Amygdala (tissue), 56 donors: ENCODE data around the gene TCF12.

ENCODE experiments used
- DNase-seq, 56 donors: peaks; one replicate each; lab custom pipeline; 2025; lab: John Stamatoyannopoulos, UW

Gene TCF12

DNA sequence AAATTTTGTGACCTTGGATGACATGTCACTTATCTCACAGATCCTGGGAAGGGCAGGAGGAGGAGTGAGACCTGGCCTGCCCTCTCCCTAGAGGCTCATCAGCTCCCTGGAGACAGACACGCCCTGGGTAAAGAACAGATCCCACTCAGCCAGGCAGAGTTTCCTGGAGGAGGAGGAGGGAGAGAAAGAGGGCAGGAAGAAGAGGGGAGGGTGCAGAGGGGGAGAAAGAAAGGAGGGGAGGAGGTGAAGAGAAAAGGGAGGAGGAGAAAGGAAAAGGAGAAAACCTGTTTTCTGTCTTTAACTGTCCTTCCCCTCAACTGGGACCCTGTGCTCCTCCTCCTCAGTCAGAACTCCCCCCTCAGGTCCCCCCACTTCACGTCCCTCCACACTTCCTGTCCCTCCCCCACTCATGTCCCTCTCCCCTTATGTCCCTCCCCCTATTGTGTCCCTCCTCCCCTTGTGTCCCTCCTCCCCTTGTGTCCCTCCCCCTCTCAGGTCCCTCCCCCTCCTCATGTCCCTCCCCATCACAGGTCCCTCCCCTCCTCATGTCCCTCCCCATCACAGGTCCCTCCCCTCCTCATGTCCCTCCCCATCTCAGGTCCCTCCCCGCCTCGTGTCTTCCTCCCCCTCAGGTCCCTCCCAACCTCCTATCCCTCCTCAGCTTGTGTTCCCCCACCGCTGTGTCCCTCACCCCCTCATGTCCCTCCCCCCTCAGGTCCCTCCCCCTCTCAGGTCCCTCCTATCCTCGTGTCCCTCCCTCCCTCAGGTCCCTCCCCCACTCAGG lies 405.6 kb downstream of the TCF12 start:
- DNase-seq, result no peak

- no peak for DNase-seq
These were observed 406.1 kb downstream of the TCF12 start for GRCh38 chr15:57324590-57324890.

GRCh38 chr15:57324944-57325679 lies 406.7 kb downstream of the TCF12 start:
- no peak for DNase-seq

GRCh38 chr15:57326196-57326595 lies 407.8 kb downstream of the TCF12 start:
- no peak for DNase-seq

DNA sequence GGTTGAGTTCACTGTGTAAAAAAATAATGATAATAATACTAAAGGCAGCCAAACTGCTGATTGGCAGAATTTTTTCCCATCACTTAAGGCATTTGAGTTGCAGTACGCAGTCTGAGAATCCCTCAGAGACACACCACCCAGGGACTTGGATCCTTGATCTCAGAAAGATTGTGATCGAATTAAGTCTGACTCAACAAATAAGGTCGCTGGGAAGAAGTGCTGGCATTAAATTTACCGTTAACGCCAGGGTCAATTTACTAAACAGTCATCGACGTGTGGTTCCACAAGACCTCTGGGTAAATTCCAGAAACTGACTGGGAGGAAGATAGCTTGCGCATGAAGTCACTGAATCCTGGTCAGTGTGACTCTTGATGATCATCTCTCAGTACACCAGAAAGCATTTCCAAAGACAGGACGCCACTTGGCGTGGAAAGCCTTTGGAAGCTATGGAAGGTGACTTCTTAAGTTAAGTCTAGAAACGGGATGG lies 409.6 kb downstream of the TCF12 start:
- no peak for DNase-seq

DNA sequence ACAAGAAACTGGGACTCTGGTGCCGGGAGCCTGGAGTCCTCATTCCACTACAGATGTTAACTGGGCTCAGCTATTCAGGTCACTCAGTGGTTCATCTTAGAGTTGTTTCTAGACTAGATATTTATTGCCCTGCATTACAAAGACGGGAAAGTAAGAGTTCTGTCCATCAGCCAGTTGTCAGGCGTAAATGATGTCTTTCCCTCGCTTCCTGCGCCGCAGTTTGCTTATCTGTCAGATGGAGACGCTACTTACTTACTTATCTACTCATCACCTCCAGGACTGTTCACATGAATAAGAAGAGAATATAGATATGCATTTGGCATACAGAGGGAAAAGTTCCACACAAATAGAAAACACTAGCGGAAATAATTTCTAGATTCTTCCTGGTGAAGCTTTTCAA lies 410.0 kb downstream of the TCF12 start:
- DNase-seq, result no peak

- no peak for DNase-seq
These were observed 410.5 kb downstream of the TCF12 start for GRCh38 chr15:57328897-57329296.

GRCh38 chr15:57329582-57330367 lies 411.3 kb downstream of the TCF12 start:
- no peak for DNase-seq

- no peak for DNase-seq
These were observed 412.3 kb downstream of the TCF12 start for GRCh38 chr15:57330619-57331340.

DNA sequence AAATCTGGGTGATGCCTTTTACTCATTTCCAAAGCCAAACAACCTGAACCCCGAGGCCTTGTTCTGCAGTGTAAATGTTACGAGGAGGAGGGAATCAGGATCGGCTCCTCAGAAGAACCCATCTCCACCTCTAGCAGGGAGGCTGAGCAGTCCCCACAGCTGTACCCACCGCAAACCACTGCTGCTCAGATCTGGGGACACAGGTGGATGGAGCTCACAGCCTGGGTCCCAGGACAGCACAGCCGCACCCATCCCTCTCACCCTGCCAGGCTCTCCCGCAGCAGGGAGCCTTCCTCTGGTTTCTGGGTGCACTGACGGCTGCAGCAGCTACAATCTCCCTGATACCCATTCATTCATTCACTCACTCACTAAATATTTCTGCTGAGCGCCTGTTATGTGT lies 413.9 kb downstream of the TCF12 start:
- no peak for DNase-seq

DNA sequence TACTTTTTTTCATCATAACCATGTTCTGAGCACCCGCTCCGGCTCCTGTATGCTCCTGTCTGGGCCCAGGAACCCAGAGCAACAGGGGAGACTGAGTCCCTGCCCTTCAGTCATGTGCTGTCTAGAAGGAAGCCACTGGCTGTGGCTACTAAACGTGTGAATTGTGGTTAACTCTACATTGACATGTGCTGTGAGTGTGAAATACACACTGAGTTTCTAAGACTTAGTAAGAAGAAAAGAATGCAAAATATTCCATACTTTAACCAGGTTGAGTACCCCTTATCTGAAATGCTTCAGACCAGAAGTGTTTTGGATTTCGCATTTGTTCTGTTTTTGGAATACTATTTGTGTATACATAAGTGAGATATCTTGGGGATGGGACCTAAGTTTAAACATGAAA lies 415.0 kb downstream of the TCF12 start:
- no peak for DNase-seq

- DNase-seq, result no peak
These were observed 415.8 kb downstream of the TCF12 start for GRCh38 chr15:57334257-57334656.

DNA sequence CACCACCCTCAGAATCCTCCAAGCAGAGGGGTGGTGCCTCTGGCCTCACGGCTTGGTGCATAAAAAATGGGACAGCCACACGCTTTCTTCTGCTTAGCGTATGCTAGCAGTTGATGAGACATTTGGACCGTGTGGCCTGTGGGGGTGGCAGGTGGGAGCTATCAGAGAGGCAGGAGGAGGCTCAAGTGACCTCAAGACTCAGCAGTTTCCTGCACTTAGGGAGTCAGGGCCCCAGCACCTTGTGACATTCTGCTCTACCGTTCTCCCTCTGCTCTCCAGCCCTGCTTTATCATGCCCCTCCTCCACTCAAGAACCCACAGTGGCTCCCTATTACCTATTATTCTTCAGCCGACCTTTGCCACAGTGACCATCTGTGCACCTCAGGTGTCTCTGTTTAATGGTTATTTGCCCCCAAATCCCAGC lies 416.9 kb downstream of the TCF12 start:
- DNase-seq, result no peak

DNA sequence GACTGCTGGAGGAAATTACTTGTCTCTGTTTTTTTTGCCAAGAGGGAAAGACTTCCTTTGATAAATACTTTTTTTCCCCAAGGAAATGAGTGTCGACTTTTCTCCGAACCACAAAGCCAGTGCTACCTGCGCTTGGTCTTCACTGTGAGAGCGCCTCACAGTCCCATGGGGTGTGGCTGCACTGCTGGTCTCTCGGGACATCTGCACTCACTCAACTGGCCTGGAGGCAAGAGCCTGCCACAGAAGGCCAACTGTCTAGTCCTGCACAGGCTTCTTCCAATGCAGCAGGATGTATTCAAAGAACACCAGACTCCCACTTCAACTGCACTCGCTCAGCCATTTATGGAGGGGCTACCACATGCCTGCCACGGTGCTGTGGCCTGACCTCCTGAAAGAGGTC lies 417.3 kb downstream of the TCF12 start:
- DNase-seq, result no peak

DNA sequence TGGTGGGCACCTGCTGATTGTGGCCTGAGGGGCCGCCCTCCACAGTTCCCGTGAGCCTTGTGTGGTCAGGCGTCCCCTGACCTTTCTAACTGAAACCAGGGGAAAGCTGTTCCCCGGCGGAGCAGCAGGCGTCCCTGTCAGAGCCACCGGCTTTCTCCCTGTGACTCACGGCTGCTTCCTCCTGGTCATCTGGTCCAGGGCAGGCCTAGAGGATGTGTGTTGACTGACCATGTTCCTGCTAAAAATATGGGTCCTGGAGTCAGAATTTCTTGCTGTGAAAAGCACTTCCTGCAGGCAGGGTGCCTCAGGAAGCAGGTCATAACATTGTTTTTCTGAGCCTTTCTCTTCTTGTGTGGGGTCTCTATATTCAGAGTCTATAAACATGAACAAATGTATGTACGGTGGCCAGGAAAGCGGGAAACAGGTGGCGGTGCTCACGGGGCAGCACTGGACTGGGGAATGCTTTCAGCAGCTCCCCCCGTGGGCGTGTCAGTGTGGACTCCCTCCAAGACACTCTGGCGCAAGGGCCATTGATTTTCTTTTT lies 419.5 kb downstream of the TCF12 start:
- no peak for DNase-seq

DNA sequence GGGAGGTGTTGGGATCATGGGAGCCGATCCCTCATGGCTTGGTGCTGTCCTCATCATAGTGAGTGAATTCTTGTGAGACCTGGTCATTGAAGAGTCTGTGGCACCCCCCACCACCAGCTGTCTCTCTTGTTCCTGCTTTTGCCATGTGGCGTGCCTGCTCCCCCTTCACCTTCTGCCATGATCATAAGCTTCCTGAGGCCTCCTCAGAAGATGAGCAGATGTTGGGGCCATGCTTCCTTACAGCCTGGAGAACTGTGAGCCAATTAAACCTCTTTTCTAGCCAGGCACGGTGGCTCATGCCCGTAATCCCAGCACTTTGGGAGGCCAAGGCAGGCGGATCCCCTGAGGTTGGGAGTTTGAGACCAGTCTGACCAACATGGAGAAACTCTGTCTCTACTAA lies 420.9 kb downstream of the TCF12 start:
- no peak for DNase-seq
